Posterior vena cava (tissue), 2 donors: ENCODE measurements around the gene GUK1. TPM values are rescaled to one million over a fixed set of nuclear protein-coding genes. Genes with fewer than 3 reads are reported as not detected.

Source experiments
- DNase-seq: peaks from one replicate; pipeline ENCODE4 v3.0.0-alpha.2; 2020; ENCODE audit warnings: low spot score
- intact Hi-C, 2 donors: fragments of 100-400 bp; cut with DNase I; formaldehyde crosslinking; loops; one replicate each; pipeline versions ENCODE4 v1.14.1 to v1.14.2; 2022 to 2023
- total RNA-seq, 2 donors: library from RNA; stranded (reverse); fragmentation: NEBNext Ultra II Directional; extraction: Animal tissue kit (Norgen Biotek cat#: 25700); gene quantifications; one replicate each; pipeline ENCODE4 v1.2.1, GENCODE V29; 2021
- donor health status: DM: yes; HTN: yes; CAD: no.
- donor health status: DM: yes; HTN: yes; CAD: no.

Gene GUK1
- total RNA-seq, 2 donors from 2014 or later, result 220 to 234 TPM

GRCh38 chr1:228155596-228156514 lies 15.8 kb downstream of the GUK1 start:
- peak; percentile 69 for DNase-seq
- intact Hi-C loops, result no loop called here

DNA sequence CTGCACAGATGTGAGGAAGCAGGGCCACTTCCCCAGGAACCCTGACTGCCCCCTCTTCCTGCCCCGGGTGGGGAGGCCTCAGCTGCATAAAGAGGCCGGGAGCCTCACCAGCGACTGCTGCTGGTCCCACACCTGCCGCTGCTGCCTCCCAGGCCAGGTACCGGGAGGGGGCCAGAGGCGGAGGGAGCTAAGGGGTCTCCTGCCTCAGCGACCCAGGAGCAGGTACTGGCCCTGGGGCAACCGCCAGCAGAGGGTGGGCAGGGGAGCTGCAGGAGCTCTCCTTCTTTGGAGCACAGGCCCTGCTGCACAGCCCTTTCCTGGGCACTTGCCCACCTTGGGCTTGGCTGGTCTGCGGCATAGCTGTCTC lies 16.4 kb downstream of the GUK1 start:
- intact Hi-C loops, result no loop called here
- DNase-seq, result peak; percentile 66

GRCh38 chr1:228156941-228157728 lies 17.1 kb downstream of the GUK1 start:
- DNase-seq, result peak; percentile 76

DNA sequence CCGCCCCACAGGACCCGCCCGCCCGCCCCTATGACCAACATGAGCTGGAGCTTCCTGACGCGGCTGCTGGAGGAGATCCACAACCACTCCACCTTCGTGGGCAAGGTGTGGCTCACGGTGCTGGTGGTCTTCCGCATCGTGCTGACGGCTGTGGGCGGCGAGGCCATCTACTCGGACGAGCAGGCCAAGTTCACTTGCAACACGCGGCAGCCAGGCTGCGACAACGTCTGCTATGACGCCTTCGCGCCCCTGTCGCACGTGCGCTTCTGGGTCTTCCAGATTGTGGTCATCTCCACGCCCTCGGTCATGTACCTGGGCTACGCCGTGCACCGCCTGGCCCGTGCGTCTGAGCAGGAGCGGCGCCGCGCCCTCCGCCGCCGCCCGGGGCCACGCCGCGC lies 17.6 kb downstream of the GUK1 start:
- intact Hi-C loops, result no loop called here
- no peak for DNase-seq

More at GRCh38 chr1:228156941-228157728, 17.1 kb downstream of the GUK1 start:
- intact Hi-C loops, result no loop called here

DNA sequence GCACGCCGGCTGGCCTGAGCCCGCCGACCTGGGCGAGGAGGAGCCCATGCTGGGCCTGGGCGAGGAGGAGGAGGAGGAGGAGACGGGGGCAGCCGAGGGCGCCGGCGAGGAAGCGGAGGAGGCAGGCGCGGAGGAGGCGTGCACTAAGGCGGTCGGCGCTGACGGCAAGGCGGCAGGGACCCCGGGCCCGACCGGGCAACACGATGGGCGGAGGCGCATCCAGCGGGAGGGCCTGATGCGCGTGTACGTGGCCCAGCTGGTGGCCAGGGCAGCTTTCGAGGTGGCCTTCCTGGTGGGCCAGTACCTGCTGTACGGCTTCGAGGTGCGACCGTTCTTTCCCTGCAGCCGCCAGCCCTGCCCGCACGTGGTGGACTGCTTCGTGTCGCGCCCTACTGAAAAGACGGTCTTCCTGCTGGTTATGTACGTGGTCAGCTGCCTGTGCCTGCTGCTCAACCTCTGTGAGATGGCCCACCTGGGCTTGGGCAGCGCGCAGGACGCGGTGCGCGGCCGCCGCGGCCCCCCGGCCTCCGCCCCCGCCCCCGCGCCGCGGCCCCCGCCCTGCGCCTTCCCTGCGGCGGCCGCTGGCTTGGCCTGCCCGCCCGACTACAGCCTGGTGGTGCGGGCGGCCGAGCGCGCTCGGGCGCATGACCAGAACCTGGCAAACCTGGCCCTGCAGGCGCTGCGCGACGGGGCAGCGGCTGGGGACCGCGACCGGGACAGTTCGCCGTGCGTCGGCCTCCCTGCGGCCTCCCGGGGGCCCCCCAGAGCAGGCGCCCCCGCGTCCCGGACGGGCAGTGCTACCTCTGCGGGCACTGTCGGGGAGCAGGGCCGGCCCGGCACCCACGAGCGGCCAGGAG lies 18.3 kb downstream of the GUK1 start:
- no peak for DNase-seq

GRCh38 chr1:228159008-228159665 lies 19.1 kb downstream of the GUK1 start:
- intact Hi-C loops, result no loop called here
- no peak for DNase-seq

More for the DNA sequence above, 18.3 kb downstream of the GUK1 start:
- intact Hi-C loops, result no loop called here

DNA sequence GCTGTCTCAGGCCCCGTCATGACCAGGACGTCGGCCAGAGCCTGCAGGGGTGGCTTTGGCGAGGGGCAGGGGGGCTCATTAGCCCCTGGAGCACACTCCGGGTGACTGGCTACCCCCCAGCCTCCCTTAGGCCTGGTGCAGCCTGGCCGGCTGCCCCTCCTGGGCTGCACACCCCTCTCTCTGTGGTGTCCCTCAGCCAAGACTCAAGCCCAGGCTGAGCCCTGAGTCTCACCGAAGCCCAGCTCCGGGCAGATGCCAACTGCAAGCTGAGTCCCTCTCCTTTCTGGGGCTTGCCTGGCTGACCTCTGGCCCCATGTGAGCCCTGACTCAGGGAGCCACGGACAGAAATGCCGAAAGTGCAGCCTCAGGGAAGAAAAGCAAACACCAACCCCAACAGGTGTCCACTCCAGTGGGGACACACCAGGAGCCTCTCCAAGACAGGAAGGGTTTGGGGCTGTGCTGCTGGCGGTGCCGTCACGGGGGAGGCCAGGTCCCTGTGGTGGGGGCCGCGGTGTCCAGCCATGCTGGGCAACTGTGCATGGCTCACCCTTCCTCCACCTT lies 20.2 kb downstream of the GUK1 start:
- no peak for DNase-seq
- intact Hi-C loops, result no loop called here

DNA sequence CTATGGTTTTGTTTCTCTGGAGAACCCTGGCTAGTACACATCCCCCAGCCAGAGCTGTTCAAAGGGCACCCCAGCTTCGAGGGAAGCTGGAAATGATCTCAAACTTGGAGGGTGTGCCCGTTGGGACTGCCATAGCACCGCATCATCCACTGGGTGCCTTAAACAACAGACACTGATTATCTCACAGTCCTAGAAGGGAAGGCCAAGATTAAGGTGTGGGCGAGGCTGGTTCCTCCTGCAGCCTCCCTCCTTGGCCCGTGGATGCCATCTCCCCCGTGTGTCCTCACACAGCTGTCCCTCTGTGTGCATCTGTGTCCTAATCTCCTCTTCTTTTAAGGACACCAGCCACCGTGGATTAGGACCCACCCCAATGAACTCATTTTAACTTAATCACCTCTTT lies 21.3 kb downstream of the GUK1 start:
- intact Hi-C loops, result no loop called here
- no peak for DNase-seq

- intact Hi-C loops, result no loop called here
- no peak for DNase-seq
These were observed 21.8 kb downstream of the GUK1 start for GRCh38 chr1:228161866-228162265.

GRCh38 chr1:228162286-228163006 lies 22.4 kb downstream of the GUK1 start:
- intact Hi-C loops, result no loop called here
- DNase-seq, result peak; percentile 81

DNA sequence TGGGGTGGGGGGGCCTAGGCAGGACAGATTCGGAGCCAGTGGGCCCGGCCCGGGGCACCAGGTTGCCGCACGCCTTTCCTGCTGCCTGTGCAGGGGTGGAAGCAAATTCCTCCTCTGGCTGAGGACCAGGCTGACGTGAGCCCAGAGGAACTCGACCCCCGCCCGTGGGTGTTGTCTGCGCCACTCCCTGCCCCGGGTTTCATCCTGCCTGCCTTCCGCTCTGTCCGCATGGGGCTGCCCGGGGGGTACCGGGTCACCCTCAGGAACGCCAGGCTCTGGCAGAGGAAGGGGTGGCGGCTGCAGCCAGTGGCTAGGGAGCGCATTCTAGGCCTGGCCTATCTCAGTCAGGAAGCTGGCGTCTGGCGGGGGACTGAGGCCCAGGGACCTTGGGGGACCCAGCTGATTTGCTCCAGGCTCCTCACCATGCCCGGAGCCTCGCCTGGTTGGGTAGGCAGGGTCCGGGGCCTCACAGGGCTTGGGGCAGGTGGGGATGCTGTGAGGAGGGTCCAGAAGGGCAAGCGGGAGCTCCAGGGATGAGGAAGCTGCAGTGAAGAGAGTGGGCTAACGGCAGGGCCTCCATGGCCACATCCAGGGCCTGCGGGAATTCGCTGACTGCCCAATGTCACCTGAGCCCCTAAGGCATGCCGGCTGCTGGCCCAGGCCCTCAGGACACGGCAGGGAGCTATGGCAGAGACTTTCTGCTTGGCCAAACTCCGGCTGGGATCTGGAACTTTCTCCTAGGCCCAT lies 23.1 kb downstream of the GUK1 start:
- peak; percentile 89 for DNase-seq
- intact Hi-C loops, result no loop called here

- intact Hi-C loops, result no loop called here
- DNase-seq, result no peak
These were observed 23.9 kb downstream of the GUK1 start for GRCh38 chr1:228163776-228164519.

GRCh38 chr1:228164561-228165371 lies 24.7 kb downstream of the GUK1 start:
- intact Hi-C loops, result no loop called here
- peak; percentile 82 for DNase-seq

GRCh38 chr1:228165372-228166169 lies 25.5 kb downstream of the GUK1 start, which contains the start of gene IBA57:
Gene IBA57, plus strand, starts transcription at chr1:228165804. Its CDS starts 13 bp downstream, at chr1:228165817.
- intact Hi-C loops, result no loop called here
- DNase-seq, result peak; percentile 100
